Smooth muscle cell of the pulmonary artery (primary cell): ENCODE data around the gene HHLA2. TPM values are rescaled to one million over a fixed set of nuclear protein-coding genes. Genes with fewer than 3 reads are reported as not detected.

Experiments
- total RNA-seq: library from RNA; depleted of rRNA; stranded (reverse); fragments of >200 nt; gene quantifications from 2 replicates; pipeline ENCODE4 v1.2.3, GENCODE V29; 2014

Gene HHLA2
- not detected in 2 replicates for total RNA-seq

GRCh38 chr3:108296239-108296638 is at the start of gene HHLA2:
Gene HHLA2 (plus strand): TSS chr3:108296548. CDS start chr3:108351814, 55,266 bp downstream.

Other genes with a start within 250 kb of the HHLA2 start
- gene CD47, start 205.5 kb upstream of the HHLA2 start, total RNA-seq: 61.9 and 90.9 TPM in 2 replicates
- gene IFT57, start 74.1 kb upstream of the HHLA2 start, total RNA-seq: 51.1 and 52.0 TPM in 2 replicates
- 0.33 and 2.3 TPM in 2 replicates for gene MYH15, start 214.0 kb downstream of the HHLA2 start, total RNA-seq